ENCODE data around the gene EREG.
A peak's percentile ranks its signal among the peaks of the same experiment; 100 is the strongest.

Gene EREG, protein sequence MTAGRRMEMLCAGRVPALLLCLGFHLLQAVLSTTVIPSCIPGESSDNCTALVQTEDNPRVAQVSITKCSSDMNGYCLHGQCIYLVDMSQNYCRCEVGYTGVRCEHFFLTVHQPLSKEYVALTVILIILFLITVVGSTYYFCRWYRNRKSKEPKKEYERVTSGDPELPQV
- total RNA-seq = 0 to 1.9 (median 0.52) reads per million in 3 donors

DNA sequence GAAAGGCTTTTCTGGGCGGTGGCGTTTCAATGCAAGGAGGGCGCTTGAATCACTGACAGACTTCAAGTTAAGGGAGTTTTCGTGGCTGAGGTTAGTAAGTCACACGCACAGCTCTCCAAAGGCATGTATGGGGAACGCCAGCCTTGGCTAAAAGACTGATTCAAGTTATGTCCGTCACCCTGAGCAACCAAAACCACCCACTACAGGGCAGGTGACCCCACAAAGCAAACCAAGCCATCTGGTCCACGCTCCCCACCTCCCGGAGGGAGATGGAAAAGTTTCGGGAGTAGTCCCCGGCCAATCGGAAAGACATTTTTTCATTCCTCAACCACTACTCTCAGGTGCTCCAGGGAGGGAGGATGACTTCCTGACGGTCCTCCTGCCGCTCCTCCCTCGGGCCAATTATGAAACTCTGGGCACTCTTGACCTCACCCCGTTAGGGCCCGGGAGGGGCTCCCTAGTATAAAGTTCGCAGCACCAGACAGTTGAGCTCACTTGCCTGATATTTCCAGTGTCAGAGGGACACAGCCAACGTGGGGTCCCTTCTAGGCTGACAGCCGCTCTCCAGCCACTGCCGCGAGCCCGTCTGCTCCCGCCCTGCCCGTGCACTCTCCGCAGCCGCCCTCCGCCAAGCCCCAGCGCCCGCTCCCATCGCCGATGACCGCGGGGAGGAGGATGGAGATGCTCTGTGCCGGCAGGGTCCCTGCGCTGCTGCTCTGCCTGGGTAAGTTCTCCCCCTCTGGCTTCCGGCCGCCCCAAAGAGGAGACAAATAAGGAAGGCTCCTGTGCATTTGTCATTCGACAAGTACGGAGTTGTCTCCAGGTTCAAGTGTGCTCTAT, at the start of gene EREG:
Gene EREG, plus strand, starts transcription at position 494 of the 840 bp plus-strand sequence. Its CDS starts 164 bp downstream, at position 658.
- H3K4me3 ChIP-seq (ENCODE audit: insufficient read depth, low read depth, low read length, poor library complexity, severe bottlenecking) = peak within 1 kb of the TSS; percentile 25
- no peak for DNase-seq

DNA sequence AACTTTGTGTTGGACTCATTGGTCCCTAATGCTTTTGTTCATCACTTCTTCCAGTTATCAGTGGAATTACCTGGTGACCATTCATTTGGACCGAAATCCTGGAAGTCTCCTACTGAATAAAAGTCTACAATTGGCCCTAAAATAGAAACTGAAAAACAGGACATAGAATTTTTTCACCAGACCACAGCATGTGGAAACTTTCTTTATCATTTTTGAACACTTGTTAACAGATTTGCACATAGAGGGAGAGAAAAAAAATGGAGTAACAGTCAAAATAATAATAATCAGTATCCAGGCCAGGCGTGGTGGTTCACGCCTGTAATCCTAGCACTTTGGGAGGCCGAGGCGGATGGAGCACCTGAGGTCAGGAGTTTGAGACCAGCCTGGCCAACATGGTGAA, 49.6 kb upstream of the EREG start:
- H3K36me3 ChIP-seq (ENCODE audit: control insufficient read depth, insufficient read depth, low read length) = no peaks in the 10 kb centered on the region
- H3K27ac ChIP-seq (ENCODE audit: insufficient read depth, low read length, poor library complexity, severe bottlenecking) = no peak overlapping the region
- DNase-seq = no peak
- H3K27me3 ChIP-seq (replicated peaks; ENCODE audit: control insufficient read depth, insufficient read depth, low read length, poor library complexity, severe bottlenecking) = no peaks in the 10 kb centered on the region
- H3K9me3 ChIP-seq (ENCODE audit: control insufficient read depth, low read length) = no peaks in the 10 kb centered on the region
- H3K4me1 ChIP-seq (ENCODE audit: control insufficient read depth, insufficient read depth, low read length, poor library complexity, severe bottlenecking) = no peaks in the 10 kb centered on the region
- no peak overlapping the region for H3K4me3 ChIP-seq (ENCODE audit: insufficient read depth, low read depth, low read length, poor library complexity, severe bottlenecking)

More for the DNA sequence above, at the start of gene EREG:
- Histone ChIP-seq H3K4me1 (ENCODE audit: control insufficient read depth, insufficient read depth, low read length, poor library complexity, severe bottlenecking) (peaks cover 6% of the 10 kb centered on the region), H3K27me3 (replicated peaks; ENCODE audit: control insufficient read depth, insufficient read depth, low read length, poor library complexity, severe bottlenecking) (peaks cover 11% of the 10 kb centered on the region), H3K27ac (ENCODE audit: insufficient read depth, low read length, poor library complexity, severe bottlenecking) (no peak within 1 kb of the TSS), H3K9me3 (ENCODE audit: control insufficient read depth, low read length) (no peaks in the 10 kb centered on the region), H3K36me3 (ENCODE audit: control insufficient read depth, insufficient read depth, low read length) (no peaks in the 10 kb centered on the region)

DNA sequence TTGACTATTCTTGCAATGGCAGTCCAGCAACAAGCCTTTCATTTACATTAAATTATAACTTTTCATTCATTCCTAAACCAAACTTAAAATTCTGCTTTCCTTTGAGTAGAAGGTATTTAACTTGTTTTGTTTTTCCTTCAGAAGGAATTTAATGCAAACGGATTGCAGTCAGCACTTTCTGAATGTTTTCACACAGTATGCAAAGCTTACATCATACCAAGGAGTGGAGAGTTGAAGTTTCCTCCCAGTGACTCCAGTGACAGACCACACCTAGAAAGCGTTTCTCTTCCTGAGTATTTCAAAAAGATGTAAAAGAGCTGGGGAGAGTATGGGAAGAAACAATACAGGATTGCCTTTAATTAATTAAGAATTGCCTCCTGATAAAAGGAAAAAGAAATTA, 48.5 kb upstream of the EREG start:
- Histone ChIP-seq H3K4me3 (ENCODE audit: insufficient read depth, low read depth, low read length, poor library complexity, severe bottlenecking) (no peak overlapping the region), H3K27me3 (replicated peaks; ENCODE audit: control insufficient read depth, insufficient read depth, low read length, poor library complexity, severe bottlenecking) (no peaks in the 10 kb centered on the region), H3K9me3 (ENCODE audit: control insufficient read depth, low read length) (no peaks in the 10 kb centered on the region), H3K4me1 (ENCODE audit: control insufficient read depth, insufficient read depth, low read length, poor library complexity, severe bottlenecking) (no peaks in the 10 kb centered on the region), H3K36me3 (ENCODE audit: control insufficient read depth, insufficient read depth, low read length) (no peaks in the 10 kb centered on the region), H3K27ac (ENCODE audit: insufficient read depth, low read length, poor library complexity, severe bottlenecking) (no peak overlapping the region)
- DNase-seq = no peak

DNA sequence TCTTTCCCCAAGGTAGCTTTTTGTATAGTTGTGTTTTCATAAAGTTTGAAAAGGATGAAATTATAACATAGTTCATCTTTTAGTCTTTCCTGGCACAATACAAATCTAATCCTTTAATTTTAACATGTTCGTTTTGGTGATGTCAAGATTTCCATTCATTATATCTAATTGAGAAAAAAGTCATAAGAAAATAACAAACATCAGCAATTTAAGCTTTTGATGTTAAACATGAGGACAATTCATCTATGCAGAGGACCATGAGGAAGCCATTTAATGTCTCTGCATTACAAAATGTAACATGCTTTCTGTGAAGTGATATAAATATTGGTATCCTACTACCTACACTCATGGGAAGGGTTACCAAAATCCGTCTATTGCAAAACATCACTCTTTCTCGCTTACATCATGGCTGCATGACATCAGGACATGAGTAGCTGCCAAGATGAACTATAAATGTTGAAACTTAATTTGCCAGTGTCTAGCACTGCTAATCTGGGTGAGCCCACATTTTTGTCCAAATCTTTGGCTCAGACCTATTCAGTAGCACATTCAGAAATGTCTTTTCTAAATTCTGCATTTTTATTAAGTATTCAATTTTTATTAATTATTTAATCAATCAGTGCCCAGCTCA, 47.2 kb upstream of the EREG start:
- Histone ChIP-seq H3K27ac (ENCODE audit: insufficient read depth, low read length, poor library complexity, severe bottlenecking) (no peak overlapping the region), H3K27me3 (replicated peaks; ENCODE audit: control insufficient read depth, insufficient read depth, low read length, poor library complexity, severe bottlenecking) (no peaks in the 10 kb centered on the region), H3K4me1 (ENCODE audit: control insufficient read depth, insufficient read depth, low read length, poor library complexity, severe bottlenecking) (no peaks in the 10 kb centered on the region), H3K4me3 (ENCODE audit: insufficient read depth, low read depth, low read length, poor library complexity, severe bottlenecking) (no peak overlapping the region), H3K9me3 (ENCODE audit: control insufficient read depth, low read length) (no peaks in the 10 kb centered on the region), H3K36me3 (ENCODE audit: control insufficient read depth, insufficient read depth, low read length) (no peaks in the 10 kb centered on the region)
- DNase-seq = no peak

DNA sequence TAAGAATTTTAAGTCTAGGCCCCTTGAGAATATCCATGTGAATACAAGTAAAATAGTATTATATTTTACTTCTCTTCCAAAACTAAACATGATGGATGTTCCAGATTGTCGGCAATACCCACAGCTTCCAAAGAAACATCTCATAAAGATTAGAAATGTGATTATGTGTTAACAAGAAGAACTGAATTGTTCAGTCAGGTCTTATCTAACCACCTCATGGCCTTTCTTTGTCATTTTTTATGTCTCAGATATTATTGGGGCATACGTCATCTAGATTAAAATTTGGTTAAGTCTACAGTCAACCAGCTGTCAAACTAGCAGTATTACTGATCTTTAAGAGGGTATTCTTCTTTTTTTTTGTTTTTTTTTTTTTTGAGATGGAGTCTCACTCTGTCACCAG, 46.7 kb upstream of the EREG start:
- no peak overlapping the region for H3K27ac ChIP-seq (ENCODE audit: insufficient read depth, low read length, poor library complexity, severe bottlenecking)
- no peak overlapping the region for H3K4me3 ChIP-seq (ENCODE audit: insufficient read depth, low read depth, low read length, poor library complexity, severe bottlenecking)
- no peaks in the 10 kb centered on the region for H3K27me3 ChIP-seq (replicated peaks; ENCODE audit: control insufficient read depth, insufficient read depth, low read length, poor library complexity, severe bottlenecking)
- H3K4me1 ChIP-seq (ENCODE audit: control insufficient read depth, insufficient read depth, low read length, poor library complexity, severe bottlenecking) = no peaks in the 10 kb centered on the region
- H3K36me3 ChIP-seq (ENCODE audit: control insufficient read depth, insufficient read depth, low read length) = no peaks in the 10 kb centered on the region
- no peaks in the 10 kb centered on the region for H3K9me3 ChIP-seq (ENCODE audit: control insufficient read depth, low read length)
- DNase-seq = no peak

DNA sequence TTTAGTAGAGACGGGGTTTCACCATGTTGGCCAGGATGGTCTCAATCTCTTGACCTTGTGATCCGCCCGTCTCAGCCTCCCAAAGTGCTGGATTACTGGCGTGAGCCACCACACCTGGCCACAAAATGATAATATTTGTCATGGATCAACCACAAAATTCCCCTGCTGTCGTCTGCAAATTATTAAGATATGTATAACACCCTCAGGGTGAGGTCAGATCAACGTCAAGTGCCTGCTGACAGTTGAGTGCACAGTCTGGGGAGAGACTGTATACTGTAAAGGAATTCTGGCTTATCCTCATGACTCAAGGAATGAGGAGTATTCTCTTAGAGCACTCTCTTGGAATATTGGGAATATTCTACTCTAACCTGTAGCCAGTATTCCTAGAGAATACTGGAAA, 45.5 kb upstream of the EREG start:
- H3K9me3 ChIP-seq (ENCODE audit: control insufficient read depth, low read length) = no peaks in the 10 kb centered on the region
- no peaks in the 10 kb centered on the region for H3K27me3 ChIP-seq (replicated peaks; ENCODE audit: control insufficient read depth, insufficient read depth, low read length, poor library complexity, severe bottlenecking)
- H3K4me3 ChIP-seq (ENCODE audit: insufficient read depth, low read depth, low read length, poor library complexity, severe bottlenecking) = no peak overlapping the region
- no peak overlapping the region for H3K27ac ChIP-seq (ENCODE audit: insufficient read depth, low read length, poor library complexity, severe bottlenecking)
- H3K4me1 ChIP-seq (ENCODE audit: control insufficient read depth, insufficient read depth, low read length, poor library complexity, severe bottlenecking) = no peaks in the 10 kb centered on the region
- no peaks in the 10 kb centered on the region for H3K36me3 ChIP-seq (ENCODE audit: control insufficient read depth, insufficient read depth, low read length)
- no peak for DNase-seq

DNA sequence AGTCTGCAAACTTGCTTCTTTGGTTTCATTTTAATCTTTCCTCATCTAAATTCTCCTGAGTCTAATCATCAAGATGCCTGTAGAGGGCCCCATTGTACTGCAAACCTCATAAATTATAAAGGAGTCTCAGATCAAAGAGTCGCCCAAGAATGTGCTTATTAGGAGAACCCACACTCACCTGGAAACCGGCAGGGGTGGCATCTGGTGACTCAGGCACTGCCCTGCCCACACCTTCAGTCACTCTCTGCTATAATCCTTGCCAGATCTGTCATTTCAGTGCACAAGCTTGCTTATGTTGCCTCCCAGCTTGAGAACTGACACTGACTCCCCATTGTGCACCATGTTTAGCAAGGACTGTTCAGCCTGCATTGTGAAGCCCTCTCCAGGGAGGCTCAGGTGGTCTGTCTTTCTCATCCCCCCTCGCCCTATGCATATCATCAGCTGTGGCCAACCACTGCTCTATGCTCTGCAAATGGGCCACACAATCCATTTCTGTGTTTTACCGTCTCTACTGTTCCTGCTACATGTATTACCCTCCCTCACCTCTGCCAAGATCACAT, 44.3 kb upstream of the EREG start:
- Histone ChIP-seq H3K9me3 (ENCODE audit: control insufficient read depth, low read length) (no peaks in the 10 kb centered on the region), H3K36me3 (ENCODE audit: control insufficient read depth, insufficient read depth, low read length) (no peaks in the 10 kb centered on the region), H3K27me3 (replicated peaks; ENCODE audit: control insufficient read depth, insufficient read depth, low read length, poor library complexity, severe bottlenecking) (no peaks in the 10 kb centered on the region), H3K4me3 (ENCODE audit: insufficient read depth, low read depth, low read length, poor library complexity, severe bottlenecking) (no peak overlapping the region), H3K27ac (ENCODE audit: insufficient read depth, low read length, poor library complexity, severe bottlenecking) (no peak overlapping the region), H3K4me1 (ENCODE audit: control insufficient read depth, insufficient read depth, low read length, poor library complexity, severe bottlenecking) (no peaks in the 10 kb centered on the region)
- DNase-seq = no peak

DNA sequence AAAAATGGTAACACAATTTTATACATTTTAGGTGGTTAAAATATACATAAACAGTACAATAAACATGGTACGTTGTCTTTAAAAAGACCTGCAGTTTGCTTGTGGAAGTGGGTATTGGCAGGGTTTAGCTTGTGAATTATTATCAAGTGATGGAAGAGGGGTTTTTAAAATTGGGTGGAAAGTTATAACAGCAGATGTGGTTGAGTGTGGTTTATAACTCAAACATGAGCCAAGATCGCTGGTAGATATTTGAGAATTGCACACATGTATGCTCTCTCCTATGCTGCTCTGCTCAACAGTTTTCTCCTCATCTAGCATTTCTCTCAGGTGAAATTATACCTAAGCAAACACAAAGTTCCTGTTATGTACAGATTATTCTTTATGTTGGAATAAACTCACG, 42.6 kb upstream of the EREG start:
- no peaks in the 10 kb centered on the region for H3K4me1 ChIP-seq (ENCODE audit: control insufficient read depth, insufficient read depth, low read length, poor library complexity, severe bottlenecking)
- no peak for DNase-seq
- no peak overlapping the region for H3K4me3 ChIP-seq (ENCODE audit: insufficient read depth, low read depth, low read length, poor library complexity, severe bottlenecking)
- H3K36me3 ChIP-seq (ENCODE audit: control insufficient read depth, insufficient read depth, low read length) = no peaks in the 10 kb centered on the region
- H3K9me3 ChIP-seq (ENCODE audit: control insufficient read depth, low read length) = no peaks in the 10 kb centered on the region
- H3K27me3 ChIP-seq (replicated peaks; ENCODE audit: control insufficient read depth, insufficient read depth, low read length, poor library complexity, severe bottlenecking) = no peaks in the 10 kb centered on the region
- H3K27ac ChIP-seq (ENCODE audit: insufficient read depth, low read length, poor library complexity, severe bottlenecking) = no peak overlapping the region

DNA sequence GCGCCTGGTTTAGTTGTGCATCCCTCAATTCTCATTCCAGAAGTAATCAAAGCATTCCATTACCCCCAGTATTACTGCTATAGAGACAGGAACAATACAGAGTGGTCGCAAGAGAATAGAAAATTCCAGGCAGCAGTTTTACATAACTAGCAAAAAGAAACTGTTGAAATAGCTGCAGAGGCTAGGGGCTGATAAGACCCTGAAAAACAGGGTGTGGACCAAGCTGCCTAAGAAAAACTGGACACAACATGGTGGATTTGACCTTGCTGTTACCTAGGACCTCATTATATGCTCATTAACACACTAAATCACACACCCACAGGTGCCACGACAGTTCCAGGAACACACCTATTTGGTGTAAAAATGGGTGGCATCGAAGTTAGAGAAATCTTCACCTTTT, 41.3 kb upstream of the EREG start:
- DNase-seq = no peak
- no peaks in the 10 kb centered on the region for H3K27me3 ChIP-seq (replicated peaks; ENCODE audit: control insufficient read depth, insufficient read depth, low read length, poor library complexity, severe bottlenecking)
- H3K36me3 ChIP-seq (ENCODE audit: control insufficient read depth, insufficient read depth, low read length) = no peaks in the 10 kb centered on the region
- H3K4me3 ChIP-seq (ENCODE audit: insufficient read depth, low read depth, low read length, poor library complexity, severe bottlenecking) = no peak overlapping the region
- H3K9me3 ChIP-seq (ENCODE audit: control insufficient read depth, low read length) = no peaks in the 10 kb centered on the region
- no peaks in the 10 kb centered on the region for H3K4me1 ChIP-seq (ENCODE audit: control insufficient read depth, insufficient read depth, low read length, poor library complexity, severe bottlenecking)
- H3K27ac ChIP-seq (ENCODE audit: insufficient read depth, low read length, poor library complexity, severe bottlenecking) = no peak overlapping the region

DNA sequence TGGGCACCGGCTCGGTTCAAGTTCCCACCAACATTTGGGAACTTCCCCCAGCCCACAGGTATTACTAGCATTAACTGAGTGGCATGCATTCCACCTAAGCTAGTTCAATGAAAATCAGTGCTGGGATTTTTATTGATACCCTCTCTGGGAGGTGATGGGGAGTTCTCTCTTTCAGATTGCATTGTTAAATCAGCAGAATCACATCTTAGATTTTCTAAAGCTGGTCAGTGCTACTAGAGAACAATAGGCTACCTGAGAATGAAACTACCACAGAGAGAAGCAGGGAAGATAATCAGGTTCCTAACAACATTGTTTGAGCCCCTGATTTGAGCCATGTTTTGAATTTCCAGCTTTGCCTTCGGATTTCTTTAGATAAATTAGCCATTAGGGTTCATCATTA, 40.7 kb upstream of the EREG start:
- Histone ChIP-seq H3K4me1 (ENCODE audit: control insufficient read depth, insufficient read depth, low read length, poor library complexity, severe bottlenecking) (no peaks in the 10 kb centered on the region), H3K27ac (ENCODE audit: insufficient read depth, low read length, poor library complexity, severe bottlenecking) (no peak overlapping the region), H3K4me3 (ENCODE audit: insufficient read depth, low read depth, low read length, poor library complexity, severe bottlenecking) (no peak overlapping the region), H3K27me3 (replicated peaks; ENCODE audit: control insufficient read depth, insufficient read depth, low read length, poor library complexity, severe bottlenecking) (no peaks in the 10 kb centered on the region), H3K9me3 (ENCODE audit: control insufficient read depth, low read length) (no peaks in the 10 kb centered on the region), H3K36me3 (ENCODE audit: control insufficient read depth, insufficient read depth, low read length) (no peaks in the 10 kb centered on the region)
- DNase-seq = no peak
